ENCODE data around the gene TBC1D19.
"Not testable (repeated sequence)": the region's sequence is repeated elsewhere in the genome, so short reads cannot be mapped to it uniquely, and the experiment has no call there.

TBC1D19 gene

DNA sequence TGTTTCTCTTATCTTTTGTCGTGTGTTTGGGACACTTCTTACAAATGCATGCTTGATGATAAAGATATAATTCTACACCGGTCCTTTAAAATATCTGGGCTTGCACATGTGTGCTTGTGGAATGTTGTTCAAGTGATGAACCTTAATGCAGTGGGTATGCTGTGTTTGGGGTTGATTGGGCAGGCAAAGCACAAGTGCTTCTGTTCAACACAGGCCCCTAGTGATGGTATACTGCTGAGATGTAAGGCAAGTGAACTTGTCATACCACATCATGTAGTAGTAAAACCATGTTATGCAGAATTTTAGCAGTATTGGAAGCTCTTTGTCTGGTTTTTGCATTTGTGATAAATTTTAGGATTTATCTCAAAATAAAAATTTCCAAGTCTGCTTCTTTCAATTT lies 23.9 kb downstream of the TBC1D19 start:
- no peak for DNase-seq

DNA sequence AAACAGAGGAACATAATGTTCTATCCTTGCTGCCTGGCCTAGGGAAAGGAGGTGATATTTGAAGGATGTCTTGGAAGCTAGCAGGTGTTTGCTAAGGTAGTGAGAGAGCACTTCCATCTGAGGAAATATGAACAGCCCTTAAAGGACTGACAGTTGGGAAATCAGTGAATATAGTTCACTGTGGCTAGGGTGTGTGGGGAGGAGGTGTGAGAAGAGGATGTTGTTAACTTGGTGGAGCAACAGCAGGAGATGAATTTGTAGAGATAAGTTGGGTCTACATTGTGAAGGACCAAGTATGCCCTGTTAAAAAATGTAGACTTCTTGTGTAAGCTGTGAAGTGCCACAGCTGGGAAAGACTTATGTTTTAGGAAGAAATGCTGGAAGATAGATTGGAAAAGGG lies 25.5 kb downstream of the TBC1D19 start:
- DNase-seq, result no peak

DNA sequence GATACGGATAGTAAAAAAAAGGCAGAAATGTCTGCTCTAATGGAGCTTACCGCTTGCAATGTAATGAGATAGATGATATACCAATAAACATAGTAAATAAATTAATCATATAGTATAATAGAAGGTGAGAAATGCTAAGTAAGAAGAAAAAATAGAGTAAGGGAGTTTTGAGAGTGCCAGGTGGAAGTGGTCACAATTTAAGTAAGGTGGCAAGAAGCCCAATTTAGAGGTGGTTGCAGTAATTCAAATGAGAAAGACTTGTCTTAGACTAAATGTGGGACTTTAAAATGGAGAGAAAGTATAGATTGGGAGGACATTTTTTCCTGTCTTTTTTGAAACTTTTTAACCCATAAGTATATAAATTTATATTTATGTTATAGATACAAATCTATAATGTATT lies 26.0 kb downstream of the TBC1D19 start:
- DNase-seq, result no peak

DNA sequence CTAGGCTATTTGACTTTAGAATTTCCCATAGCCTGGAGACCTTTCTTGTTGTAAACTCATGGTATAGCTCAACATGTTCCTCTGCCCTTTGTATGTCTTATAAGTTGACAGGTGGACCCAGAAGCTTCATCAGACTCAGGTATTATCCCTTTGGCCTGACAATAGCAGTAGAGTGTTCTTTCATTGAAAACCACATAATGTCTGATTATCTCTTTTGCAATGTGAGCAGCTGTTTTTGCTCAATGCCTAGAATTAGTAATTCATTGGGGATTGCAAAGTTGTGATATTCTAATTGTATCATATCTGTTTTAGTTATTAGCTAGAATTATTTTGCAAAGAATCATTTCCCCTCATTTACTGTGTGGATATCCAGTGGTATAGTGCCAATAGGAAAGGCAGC lies 27.5 kb downstream of the TBC1D19 start:
- no peak for DNase-seq

DNA sequence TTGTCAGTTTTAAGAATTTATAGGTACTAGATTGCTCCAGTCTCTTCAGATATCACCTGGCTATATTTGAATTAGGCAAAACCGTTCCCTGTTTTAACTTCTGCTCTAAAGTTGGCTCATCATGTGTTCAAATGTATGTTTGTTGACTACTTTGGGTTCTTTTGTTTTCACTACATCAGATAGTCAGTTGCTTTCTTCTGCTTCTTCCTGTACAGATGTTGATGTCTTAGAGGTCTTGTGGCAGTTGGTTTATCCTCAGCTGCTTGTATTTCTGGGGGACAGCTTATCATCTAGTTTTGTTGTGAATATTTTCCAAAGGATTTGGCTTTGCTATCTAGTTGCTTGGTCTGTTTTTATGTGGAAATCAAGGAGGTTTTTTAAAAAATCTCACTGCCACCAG lies 28.0 kb downstream of the TBC1D19 start:
- DNase-seq, result no peak

DNA sequence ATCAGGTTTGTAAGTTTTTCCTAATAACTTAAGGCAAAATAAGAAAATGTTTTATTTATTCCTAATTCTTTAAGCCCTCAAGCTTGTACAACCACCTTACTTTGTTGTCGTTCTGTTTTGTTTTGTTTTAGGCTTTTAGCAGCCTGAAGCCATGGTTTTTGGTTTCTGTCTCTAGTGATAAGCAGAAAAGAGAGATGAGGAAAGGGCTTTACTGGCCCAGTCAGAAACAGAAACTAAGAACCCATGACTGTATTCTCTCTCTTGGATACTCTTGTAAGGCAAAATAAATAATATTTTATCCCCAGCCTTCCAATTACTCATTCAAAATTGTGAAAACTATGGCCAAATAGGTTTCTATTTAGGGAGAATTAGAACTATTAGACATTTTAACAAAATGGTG lies 29.4 kb downstream of the TBC1D19 start:
- no peak for DNase-seq

DNA sequence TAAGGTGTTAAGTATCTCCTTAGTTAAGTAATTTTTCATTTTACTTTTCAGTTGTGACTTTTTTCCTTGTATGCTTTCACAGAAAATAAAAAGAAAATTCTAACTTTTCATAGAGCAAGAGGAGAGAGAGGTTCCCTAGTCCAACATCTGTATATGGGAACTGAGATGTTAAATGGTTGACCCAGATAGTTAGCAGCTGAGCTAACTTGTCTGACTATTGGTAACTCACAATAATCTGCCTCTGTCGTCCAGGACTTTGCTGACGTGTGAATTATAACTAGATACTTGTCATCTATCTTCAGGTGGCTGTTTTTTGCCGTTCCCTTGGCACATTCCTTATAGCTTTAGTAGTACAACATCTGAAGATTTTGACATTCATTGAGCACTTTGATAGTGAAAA lies 29.9 kb downstream of the TBC1D19 start:
- DNase-seq, result no peak

DNA sequence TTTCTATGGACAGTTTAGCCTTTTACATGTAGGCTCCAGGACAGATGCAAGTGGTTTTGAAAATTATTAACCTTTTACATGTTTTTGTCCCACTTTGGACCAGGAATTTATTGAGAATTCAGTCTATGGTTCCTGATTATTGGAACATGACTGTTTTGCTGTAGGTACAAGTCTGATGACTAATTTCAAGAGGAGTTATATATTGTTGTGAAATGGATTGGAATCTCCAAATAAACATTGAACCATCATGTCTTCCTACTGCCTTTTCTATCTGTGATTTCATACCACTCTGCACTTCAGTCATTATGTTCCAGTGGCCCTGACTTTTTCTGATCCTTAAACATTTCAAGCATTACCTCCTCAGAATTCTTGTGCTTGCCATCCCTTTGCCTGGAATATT lies 35.9 kb downstream of the TBC1D19 start:
- no peak for DNase-seq

DNA sequence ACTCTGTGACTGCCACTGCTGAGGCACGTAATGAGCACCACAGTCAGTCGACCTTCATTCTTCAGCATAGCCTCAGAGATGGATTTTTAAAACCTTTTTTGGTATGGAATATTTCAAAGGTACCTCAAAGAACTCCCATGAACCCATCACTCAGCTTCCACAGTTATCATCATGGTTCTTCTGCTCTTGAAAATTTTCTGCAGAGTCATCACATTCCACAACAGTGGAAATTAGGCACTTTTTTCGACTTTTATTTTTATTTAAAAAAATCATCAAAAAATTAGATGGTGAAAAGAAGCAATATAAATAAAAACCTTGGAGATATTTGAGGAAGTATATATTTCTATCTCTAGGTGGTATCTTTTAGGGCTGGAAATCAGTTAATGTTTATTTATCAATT lies 37.5 kb downstream of the TBC1D19 start:
- no peak for DNase-seq

DNA sequence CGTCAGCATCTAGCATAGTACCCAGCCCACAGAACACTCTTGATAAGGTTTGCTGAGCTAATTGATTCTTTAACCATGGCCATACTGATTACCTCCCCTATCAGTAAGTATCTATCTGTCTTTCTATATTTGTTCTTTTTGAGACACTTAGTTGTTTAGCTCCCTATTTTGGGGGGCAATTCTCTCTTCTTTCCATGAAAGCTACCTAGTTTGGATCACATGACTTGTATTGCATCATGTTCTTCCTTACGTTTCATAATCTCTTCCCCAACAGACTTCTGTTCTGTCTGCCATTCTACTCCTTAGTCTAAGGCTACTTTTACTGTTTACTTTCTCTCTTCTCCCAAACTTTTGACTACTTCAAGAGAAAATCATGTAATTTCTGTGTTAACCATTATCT lies 39.0 kb downstream of the TBC1D19 start:
- DNase-seq, result no peak

DNA sequence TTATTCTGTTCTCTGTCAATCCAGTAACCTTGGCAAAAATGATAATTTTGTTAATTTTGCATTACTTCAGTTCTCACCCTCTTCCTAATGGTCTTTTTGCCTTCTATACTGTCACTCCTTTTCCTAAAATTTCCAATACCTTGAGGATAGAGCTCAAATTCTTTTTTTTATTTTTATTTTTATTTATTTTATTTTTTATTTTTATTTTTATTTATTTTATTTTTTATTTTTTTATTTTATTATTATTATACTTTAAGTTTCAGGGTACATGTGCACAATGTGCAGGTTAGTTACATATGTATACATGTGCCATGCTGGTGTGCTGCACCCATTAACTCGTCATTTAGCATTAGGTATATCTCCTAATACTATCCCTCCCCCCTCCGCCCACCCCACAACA lies 42.8 kb downstream of the TBC1D19 start:
- not testable (repeated sequence) for DNase-seq

DNA sequence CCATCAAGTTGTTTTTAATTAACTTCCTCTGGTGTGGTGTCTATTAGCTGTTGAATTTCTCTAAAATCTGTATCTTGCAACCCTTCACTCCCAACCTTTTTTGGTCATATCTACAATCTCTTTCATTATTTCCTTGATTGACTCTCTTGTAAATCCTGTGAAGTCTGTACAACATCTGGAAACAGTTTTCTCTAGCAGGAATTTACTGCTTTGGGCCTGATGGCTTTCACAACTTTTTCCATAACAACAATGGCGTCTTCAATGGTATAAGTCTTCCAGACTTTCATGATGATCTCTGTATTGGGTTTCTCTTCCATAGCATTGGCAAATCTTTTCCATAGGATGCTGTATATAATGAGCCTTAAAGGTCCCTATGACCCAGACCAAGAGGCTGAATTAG lies 49.0 kb downstream of the TBC1D19 start:
- DNase-seq, result no peak

DNA sequence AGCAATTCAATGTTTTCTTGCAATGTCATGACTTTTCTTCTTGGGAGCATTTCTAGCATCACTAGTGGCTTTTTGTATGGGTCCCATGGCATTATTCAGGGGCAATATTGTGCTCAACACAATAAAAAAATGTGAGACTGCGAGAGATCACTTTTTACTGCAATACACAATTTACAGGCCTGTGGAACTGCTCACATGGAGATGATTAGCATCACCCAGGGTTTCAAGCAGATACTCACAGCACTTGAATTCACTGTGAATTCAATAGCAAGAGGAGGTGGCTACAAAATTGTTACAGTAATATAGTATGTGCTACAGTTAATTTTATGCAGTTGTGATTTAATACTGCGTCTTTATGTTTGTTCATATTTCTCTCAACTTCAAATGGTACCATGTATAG lies 50.4 kb downstream of the TBC1D19 start:
- DNase-seq, result no peak

DNA sequence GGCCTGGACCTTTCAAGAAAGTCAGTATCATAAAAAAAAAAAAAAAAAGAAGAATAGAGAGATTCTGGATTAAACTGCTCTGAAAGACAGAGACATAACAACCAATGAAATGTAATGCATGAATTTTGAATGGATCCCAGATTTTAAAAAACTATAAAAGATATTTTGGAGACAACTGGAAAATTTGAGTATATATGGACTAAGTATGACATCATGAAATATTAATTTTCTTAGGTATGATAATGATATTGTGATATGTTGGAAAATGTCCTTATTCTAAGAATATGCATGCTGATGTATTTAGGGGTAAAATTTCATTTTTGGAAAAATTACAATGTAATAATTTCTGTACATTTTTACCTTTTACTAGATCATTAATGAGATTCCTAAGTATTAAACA lies 52.6 kb downstream of the TBC1D19 start:
- no peak for DNase-seq

DNA sequence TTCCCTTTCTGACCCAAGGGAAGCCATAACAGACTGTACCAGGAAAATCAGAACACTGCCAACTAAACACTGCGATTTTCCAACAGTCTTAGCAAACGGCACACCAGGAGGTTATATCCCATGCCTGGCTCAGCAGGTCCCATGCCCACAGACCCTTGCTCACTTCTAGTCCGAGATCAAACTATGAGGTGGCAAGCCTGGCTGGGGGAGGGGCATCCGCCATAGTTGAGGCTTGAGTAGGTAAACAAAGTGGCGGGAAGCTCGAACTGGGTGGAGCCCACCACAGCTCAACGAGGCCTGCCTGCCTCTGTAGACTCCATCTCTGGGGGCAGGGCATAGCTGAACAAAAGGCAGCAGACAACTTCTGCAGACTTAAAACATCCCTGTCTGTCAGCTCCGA lies 56.8 kb downstream of the TBC1D19 start:
- not testable (repeated sequence) for DNase-seq

DNA sequence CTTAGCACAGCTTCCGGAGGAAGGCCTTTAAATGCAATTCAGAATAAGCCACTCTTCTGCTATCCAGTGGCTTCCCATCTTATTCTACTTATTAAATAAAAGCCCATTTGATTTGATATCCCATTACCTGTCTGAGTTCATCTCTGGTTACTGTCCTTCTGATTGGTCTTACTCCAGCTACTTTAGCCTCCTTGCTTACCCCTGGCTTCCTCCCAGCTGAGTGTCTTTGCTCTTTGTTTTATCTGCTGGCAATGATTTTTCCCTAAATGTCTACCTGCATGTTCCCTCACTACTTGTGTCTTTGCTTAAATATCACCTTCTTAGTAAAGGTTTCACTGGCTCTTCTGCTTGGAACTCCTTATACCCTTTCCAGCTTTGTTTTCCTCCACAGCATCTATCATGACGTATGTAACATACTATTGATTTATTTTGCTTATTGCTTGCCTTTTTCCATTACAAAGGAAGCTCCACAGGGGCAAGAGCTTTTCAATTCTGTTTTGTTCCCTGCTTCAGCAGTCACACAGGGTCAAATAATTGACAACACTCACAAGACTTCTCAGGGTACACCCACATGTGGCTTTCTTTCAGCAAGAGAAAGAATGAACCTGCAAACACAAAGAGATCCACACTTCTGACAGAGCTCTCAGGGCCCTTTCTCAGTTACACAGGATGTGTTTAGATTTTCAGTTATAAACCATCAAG lies 63.8 kb downstream of the TBC1D19 start:
- no peak for DNase-seq

DNA sequence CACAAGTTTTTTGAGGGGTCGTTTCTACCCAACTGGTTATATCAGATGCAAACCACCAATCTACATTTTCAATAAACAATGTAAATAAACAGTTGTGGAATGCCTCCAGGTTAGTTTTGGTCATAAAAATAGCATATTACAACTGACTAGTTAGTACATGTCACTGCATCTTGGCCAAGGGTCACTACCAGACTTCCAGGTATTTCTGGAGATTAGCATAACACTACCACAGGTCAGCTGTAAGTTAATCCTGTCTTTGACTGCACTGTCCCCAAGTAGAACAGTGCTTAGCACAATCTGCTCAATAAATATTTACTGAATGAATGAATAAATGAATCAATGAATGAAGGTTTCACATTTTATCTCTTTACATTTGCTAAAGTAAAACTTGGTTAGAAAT lies 64.4 kb downstream of the TBC1D19 start:
- DNase-seq, result no peak

DNA sequence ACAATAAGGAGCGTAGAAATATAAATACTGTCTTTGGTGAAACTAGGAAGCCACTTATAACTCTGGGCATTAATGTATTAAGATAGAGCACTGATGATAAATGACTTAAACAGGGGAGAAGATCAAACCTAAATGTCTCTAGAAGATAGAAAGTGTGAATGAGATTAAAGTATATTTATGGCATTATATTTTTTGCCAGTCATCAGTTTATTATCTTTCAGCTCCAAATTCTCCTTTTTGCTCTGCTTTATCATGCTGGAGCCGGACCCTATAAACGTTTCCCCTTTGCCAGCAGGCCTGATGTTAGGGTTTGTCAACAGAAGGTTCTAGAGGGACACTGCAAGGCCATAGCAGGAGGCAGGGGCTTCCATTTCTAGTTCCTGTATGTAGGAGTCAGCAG lies 76.4 kb downstream of the TBC1D19 start:
- DNase-seq, result no peak

DNA sequence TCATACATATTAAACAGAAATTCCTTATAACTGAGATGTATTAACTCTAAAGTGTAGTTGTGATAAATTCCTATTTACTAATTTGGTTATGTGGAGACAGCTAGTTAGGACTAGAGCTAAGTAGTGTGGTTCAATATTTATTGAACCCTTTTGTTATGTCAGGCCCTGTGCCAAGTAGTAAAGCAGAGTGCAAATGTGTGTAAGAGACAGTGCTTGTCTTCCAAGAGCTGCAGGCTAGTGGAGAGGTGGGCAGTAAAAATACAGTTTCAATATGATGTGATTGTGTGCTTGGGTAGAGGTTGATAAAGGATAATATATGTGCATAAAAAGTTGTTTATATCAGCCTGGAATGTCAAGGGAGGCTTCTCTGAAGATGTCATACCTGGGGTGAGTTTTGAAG lies 80.0 kb downstream of the TBC1D19 start:
- DNase-seq, result no peak

DNA sequence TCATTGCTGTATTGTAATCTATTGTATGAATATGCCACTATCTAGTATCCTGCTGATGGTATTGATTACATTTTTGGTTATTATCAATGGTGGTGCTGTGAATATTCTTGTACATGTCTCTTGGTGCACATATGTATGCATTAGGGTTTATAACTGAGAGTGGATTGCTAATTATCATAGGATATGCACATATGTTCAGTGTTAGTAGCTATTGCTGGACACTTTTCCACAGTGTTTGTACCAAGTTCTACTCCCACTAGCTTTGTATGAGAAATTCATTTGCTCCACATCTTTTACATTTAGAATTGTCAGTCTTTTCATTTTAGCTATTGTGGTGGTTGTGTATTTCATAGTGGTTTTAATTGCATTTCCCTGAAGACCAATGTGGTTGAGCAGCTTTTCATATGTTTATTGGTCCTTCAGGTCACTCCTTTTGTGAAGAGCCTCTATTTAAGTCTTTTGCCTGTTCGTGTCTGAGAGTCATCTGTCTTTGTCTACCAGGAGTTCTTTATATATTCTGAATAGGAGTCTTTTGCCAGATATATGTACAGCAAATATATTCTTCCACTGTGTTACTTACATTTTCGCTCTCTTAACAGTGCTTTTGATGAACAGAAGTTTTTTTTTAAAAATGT lies 87.1 kb downstream of the TBC1D19 start:
- DNase-seq, result no peak

DNA sequence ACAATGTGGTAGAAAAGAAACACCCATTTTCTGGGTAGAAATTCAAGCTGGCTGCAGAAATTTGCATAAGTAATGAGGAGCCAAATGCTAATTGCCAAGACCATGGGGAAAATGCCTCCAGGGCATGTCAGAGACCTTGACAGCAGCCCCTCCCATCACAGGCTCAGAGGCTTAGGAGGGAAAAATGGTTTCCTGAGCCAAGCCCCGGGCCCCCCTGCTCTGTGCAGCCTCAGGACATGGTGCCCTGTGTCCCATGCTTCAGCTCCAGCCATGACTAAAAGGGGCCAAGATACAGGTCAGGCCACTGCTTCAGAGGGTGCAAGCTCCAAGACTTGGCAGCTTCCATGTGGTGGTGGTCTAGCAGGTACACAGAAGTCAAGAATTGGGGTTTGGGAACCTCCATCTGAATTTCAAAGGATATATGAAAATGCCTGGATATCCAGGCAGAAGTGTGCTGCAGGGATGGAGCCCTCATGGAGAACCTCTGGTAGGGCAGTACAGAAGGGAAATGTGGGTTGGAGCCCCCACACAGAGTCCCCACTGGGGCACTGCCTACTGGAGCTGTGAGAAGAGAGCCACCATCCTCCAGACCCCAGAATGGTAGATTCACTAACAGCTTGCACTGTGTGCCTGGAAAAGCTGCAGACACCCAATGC lies 95.3 kb downstream of the TBC1D19 start:
- DNase-seq, result not testable (repeated sequence)

DNA sequence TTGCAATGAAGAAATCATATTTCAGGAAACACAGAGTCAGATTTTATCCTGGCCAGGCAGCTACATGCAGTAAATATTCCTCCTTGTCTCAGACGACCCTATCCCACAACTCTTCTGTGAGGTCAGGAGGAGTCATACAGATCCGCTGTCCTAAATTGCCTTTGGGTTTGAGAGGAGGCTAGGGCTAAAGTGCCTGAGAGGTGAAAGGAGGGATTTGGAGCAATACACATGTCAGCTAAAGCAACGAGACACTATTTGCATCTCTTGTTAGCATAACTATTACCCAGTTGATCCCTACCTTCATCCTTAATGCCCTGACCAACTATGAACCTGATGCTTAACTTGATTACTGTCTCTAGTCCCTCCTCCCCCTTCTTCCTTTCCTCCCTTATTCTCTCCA lies 98.6 kb downstream of the TBC1D19 start:
- DNase-seq, result no peak

DNA sequence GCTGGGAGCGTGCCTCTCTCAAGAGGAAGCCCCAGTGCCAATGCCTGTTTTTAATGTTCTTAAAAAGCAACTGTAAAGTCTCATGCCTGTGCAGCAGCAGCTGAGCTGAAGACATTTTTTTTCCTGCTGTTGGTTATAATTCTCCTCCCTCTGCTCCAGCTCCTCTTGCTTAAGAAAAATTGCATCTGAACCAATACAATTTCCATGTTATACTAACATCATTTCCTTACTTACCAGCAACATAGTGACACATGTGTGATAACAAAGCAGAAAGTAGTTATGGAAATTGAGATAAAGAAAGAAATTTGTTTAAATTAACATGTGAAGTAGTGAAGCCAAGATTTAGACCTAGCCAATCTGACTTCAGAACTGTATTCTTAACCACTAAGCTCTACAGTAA lies 101.4 kb downstream of the TBC1D19 start:
- no peak for DNase-seq

DNA sequence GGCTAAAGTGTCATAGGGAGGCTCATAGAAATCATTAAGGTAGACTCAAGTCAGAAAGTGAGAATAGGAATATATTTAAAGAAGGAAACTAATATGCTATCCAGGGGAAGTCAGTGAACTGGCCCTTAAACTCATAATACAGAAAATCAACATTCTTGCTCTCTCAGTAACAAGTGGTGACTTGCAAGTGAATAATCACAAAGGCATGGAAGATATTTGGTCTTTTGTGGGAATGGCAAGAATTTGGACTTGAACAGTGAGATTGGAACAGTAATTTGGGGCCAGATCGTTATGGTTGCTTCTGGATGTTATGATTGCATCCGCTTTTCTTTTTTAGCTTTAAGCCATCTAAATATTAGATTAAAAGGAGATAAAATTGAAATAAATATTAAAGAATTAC lies 103.8 kb downstream of the TBC1D19 start:
- DNase-seq, result no peak

DNA sequence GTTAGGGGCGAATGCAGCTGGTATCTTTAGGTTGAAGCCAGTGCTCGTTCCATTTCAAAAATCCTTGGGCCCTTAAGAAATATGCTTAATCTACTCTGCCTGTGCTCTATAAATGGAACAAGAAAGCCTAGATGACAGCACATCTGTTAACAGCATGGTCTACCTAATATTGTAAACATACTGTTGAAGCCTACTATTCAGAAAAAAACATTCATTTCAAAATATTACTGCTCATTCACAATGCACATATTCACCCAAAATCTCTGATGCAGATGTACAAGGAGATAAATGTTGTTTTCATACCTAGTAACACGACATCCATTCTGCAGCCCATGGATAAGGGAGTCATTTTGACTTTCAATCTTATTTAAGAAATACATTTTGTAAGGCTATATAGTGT lies 106.6 kb downstream of the TBC1D19 start:
- DNase-seq, result no peak
